HG02981 (cell line): ENCODE measurements around the gene SUGCT.

Experiments used
- ATAC-seq: cut with Tn5 transposase; IDR thresholded peaks from one replicate; pipeline ENCODE4 v1.9.1; 2021; ENCODE audit warnings: mild to moderate bottlenecking, moderate library complexity; ENCODE audit not compliant: unreplicated experiment

SUGCT gene

GRCh38 chr7:40315277-40315676, 180.5 kb downstream of the SUGCT start:
- ATAC-seq = no peak

GRCh38 chr7:40316176-40316575, 181.4 kb downstream of the SUGCT start:
- ATAC-seq = no peak

GRCh38 chr7:40324914-40325313, 190.1 kb downstream of the SUGCT start:
- no peak for ATAC-seq

DNA sequence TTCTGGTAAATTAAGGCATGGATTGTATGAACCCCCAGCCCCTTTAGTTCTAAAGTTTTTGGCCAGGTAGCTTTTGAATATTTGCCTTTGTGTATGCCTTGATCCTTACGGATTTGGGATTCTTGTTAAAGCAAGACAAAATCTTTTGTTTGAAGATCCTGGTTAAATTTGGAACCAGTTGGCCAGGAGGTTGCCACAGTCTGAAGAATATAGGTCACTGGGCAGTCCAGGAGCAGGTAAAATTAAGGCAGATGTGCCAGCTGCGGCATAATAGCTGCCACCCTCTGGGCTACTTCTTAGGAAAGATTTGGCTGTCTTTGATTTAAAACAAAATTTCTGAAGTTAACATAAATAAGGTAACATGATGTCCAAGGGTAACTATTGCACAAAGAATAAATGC, 192.3 kb downstream of the SUGCT start:
- no peak for ATAC-seq

- no peak for ATAC-seq
These were observed 193.1 kb downstream of the SUGCT start for GRCh38 chr7:40327873-40328272.

- ATAC-seq = peak; percentile 53
These were observed 194.9 kb downstream of the SUGCT start for GRCh38 chr7:40329601-40330153.

GRCh38 chr7:40330408-40330807, 195.6 kb downstream of the SUGCT start:
- no peak for ATAC-seq

DNA sequence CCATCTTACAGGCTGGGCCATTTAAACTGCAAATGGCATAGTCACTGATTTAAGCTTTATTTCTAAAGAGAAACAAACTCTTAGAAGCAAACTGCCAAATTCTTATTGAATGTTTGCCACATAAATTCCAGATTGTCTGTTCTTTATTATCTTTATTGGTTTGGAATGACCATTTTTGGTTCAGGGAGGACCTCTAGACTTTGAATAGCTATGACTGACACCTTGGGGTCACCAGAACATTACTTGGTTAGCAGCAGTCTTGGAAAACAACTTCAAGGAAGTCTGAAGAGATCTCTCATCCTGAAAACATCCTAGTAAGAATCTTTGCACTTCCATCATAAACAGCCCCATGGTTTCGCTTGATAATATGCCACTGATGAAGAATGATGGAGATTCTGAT, 197.1 kb downstream of the SUGCT start:
- no peak for ATAC-seq

- no peak for ATAC-seq
These were observed 197.7 kb downstream of the SUGCT start for GRCh38 chr7:40332516-40332915.

GRCh38 chr7:40341836-40342235, 207.0 kb downstream of the SUGCT start:
- no peak for ATAC-seq

- ATAC-seq = no peak
These were observed 211.7 kb downstream of the SUGCT start for GRCh38 chr7:40346554-40346953.

DNA sequence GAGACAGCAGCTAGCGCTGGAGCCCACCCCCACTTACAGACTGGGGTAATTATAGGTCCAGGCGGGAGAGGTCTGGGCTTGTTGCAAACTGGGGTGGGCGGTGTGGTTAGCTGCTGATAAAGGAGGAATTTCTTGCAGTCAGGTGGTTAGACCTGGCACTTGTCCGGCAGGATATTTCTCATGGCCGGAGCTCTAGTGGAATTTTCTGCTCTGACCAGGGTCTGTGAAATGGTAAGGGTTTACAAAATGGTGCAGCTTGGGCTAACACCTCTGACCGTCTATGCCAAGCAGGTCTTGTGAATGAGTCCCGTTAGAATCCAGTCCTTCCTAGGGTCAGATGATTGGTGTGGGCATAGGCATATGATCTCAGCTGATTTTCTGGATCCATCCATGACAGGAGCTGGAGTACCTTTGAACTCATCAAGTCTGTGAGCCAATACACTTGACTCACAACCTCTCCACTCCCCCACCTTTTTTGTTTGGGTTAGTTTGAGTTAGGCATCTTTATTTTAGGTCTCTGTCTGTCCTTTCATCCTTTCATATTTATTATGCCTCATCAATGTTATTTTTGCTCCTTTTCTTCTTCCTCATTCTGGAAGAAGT, 213.4 kb downstream of the SUGCT start:
- no peak for ATAC-seq

GRCh38 chr7:40350100-40350499, 215.3 kb downstream of the SUGCT start:
- no peak for ATAC-seq

DNA sequence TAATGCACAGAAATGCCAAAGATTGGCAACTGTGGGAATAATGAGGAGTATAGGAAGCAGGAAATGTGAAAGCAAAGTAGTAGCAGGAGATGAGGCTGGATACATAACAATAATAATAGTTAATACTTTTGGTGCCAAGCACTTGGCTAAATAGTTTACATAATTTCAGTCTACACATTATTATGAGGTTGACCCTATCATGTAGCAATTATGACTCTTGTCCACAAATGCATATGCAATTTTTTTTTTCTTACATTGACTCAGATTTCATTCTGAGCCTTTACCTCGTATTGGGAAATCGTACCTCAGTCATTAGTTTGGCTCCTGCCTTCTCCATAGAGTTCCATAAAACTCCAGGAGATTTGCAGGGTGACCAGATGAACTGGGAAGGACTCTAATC, 219.9 kb downstream of the SUGCT start:
- no peak for ATAC-seq

- ATAC-seq = no peak
These were observed 221.5 kb downstream of the SUGCT start for GRCh38 chr7:40356312-40356711.

- no peak for ATAC-seq
These were observed 222.3 kb downstream of the SUGCT start for GRCh38 chr7:40356871-40357709.

DNA sequence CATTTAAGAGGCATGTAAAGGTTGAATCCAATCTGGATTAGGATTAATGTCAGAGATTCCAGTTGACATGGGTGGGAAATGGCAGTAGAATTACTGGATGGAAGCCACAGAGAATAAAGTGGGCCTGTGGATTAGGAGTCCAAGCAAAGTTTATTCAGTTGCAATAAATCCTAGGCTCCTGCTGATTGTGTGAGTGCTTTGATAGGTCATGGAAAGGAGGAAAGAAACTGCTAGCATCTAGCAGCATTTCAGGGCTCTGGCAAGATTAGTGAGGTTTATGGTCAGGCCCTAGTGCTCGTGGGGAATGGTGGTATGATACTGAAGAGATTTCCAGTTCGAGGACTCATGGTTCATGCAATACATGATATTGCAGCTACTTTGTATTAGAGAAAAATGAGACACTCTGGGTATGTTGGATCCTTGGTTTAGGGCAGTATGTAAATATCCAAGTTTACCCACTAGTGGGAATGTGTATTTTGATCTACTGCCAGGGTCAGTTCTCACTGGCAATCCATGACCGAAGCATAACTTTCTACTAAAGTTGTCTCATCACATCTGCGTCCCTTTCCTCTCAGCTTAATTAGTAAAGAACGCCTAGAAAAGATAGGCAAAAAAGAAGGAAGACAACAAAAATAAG, 235.0 kb downstream of the SUGCT start:
- no peak for ATAC-seq

GRCh38 chr7:40371806-40372440, 237.1 kb downstream of the SUGCT start:
- no peak for ATAC-seq

DNA sequence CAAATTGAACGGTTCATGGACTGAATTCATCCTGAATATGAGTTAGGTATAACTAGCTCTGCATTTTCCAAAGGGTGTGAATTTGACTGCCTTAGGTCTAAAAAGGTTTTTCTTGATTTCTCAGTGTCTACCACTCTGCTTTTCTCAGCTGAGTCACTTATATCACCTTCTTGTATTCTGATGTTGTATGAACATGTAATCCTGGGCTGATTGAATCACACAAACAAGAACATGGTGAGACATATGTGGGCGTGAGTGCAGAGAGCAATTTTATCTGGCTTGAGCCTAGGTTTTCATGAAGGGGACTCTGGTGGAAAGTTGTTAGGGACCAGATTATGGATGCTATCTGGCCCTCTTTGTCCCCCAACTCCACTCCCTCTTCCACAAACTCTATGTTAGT, 239.8 kb downstream of the SUGCT start:
- no peak for ATAC-seq

DNA sequence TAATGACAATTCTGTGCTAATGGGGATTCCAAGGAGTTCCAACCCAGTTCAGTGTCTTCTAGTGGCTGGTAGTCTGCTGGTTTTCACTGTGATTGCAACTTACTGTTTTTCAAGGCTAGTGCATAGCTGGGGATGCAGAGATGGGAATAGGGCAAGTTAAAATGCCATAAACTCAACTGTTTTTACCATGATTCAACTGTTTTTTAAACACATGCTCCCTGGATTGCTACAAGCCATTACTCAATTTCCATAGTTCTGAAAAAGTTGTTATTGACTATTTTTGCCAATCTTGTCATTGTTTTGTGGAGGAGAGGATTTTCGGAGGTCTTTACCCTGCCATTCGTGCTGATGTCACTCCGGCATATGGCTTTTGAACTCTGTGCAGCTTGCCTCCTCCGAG, 245.3 kb downstream of the SUGCT start:
- no peak for ATAC-seq

DNA sequence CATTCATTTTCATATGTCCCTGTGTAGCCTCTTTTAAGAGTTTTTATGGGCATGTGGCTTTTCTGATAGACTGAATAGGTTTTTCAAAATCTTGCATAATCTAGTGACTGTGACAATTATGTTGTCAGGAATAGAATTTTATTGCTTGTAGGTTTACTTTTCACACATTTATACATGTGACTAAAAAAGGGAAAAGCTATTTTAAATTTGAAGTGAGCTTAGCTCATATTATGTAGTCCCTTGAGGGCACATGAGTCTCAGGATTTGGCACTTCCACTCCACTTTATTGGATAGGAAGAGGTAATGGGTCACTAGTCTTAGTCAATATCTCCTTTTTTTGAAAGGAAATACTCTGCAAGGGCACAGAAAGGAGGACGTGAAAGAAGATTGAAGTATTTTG, 247.3 kb downstream of the SUGCT start:
- ATAC-seq = no peak
